GM20000 (cell line): ENCODE data around the gene PIF1.

ENCODE experiments used
- DNase-seq: peaks from one replicate; pipeline ENCODE4 v3.0.0; 2012; ENCODE audit warnings: low spot score
- CTCF ChIP-seq: IDR thresholded peaks from 2 replicates; pipeline ENCODE4 v1.5.1; 2012; ENCODE audit warnings: mild to moderate bottlenecking, control low read depth; ENCODE audit errors: extremely low read depth, missing control alignments

Gene PIF1

GRCh38 chr15:64825431-64826294, at the start of gene PIF1:
TSS of gene PIF1 (minus strand) at chr15:64825647. CDS start at chr15:64824335, 1,312 bp downstream.
- TF ChIP-seq CTCF: no peak
- DNase-seq: peak; percentile 95

GRCh38 chr15:64870353-64870752, 44.9 kb upstream of the PIF1 start:
- TF ChIP-seq CTCF: no peak
- DNase-seq: no peak

- TF ChIP-seq CTCF: no peak
Measured at GRCh38 chr15:64869501-64869900, 44.1 kb upstream of the PIF1 start.

GRCh38 chr15:64865998-64866520, 40.6 kb upstream of the PIF1 start:
- TF ChIP-seq CTCF: no peak
- no peak for DNase-seq

More at GRCh38 chr15:64869501-64869900, 44.1 kb upstream of the PIF1 start:
- DNase-seq: no peak

GRCh38 chr15:64865126-64865997, 39.9 kb upstream of the PIF1 start:
- peak; percentile 46 for DNase-seq
- TF ChIP-seq CTCF: no peak

GRCh38 chr15:64864068-64864467, 38.6 kb upstream of the PIF1 start:
- no peak for DNase-seq
- no peak for TF ChIP-seq CTCF
